Fibroblast of skin of left biceps (primary cell): ENCODE measurements around the gene IL20RB.
A peak's percentile ranks its signal among the peaks of the same experiment; 100 is the strongest.
"Not testable (repeated sequence)": the region's sequence is repeated elsewhere in the genome, so short reads cannot be mapped to it uniquely, and the experiment has no call there.

Source experiments
- DNase-seq, 2 experiments: peaks; one replicate each; pipeline ENCODE4 v3.0.0-alpha.2; 2013; ENCODE audit warnings: low read depth in 2 of 2

The IL20RB gene

DNA sequence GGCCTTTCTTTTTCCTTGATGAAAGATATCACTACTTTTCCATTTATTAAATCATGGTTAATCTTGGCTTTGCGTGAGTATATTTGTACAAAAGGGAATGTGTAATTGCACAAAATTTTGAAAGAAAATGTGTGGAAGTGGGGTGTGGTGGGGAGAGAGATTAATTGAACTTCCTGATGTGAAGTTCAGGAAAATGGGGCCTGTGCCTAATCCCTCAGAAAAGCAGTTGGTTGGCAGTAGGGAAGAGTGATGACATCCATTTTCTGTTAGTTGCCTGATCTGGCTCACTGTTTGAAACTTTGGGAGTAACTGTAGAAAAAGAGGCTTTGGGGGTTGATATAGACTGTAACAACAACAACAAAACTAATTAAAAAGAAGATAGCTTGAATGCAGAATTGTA lies 10.8 kb upstream of the IL20RB start:
- no peak for DNase-seq

DNA sequence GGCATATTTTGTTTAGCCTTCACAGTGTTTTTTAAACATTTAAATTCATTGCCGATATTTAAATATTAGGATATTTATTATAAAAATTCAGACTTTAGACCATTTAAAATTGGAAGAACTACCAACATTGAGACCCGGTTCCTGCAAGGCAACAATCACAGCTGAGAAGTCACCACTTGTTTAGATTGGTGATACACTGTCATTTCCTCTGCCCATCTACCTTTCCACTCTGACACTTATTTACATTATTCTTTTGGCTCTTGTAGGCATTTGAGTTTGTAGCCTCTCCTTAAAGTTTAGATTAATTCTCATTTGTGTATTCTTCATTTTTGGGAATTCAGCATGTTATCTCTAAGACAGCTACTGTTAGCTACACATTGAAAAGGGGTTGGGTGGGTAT lies 10.3 kb upstream of the IL20RB start:
- DNase-seq, result no peak

DNA sequence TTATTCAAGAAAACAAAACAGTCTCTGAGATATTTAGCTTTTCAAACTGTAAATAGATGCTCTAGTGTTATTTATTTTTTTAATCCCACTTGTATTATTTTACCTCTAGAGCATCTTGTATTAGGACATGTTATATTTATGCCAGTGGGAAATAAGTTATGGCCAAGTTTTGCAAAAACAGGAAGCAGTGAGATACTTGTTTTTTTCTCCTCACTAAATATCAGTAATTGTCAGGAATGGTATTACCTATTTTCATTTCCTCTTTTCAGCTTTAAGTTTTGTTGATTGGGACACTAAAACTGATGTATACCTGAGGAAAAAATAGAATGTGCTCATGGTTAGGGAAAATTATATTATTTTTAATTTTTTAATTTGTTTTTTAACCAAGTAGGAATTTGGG lies 8.6 kb upstream of the IL20RB start:
- DNase-seq, result no peak

DNA sequence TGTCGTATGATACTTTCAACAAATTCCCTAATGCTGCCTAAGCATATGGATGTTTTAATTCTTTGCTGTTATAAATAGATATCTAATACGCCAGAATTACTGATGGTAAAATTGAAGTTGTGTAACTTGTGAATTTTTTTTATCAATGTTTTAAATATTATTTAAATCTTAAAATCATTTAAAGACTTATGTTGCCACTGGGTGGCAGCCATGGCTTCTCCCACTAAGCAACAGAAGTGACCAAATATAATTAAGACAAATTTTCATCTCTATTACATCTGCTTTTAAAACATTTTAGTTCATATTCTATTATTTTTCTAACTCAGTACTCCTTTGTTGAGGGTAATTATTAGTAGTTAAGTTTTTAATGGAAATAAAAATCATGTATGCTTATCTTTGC lies 8.1 kb upstream of the IL20RB start:
- no peak for DNase-seq

DNA sequence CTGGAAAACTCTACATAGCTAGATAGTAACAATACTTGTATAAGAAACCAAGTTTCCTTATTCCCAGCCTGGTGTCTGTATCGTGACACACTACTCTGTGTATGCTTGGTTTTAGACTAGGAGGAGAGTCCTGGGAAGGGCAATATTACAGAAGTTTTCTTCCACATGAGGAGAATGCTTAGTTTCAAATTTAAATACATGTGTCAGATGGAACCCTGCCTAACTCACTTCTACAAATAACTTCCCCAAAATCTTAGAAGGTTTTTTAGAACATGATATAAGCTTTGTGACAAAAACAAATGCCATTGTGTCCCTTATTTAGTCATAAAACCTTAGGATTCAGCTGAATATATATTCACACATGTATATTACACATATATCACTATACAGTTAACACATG lies 7.2 kb upstream of the IL20RB start:
- DNase-seq, result no peak

DNA sequence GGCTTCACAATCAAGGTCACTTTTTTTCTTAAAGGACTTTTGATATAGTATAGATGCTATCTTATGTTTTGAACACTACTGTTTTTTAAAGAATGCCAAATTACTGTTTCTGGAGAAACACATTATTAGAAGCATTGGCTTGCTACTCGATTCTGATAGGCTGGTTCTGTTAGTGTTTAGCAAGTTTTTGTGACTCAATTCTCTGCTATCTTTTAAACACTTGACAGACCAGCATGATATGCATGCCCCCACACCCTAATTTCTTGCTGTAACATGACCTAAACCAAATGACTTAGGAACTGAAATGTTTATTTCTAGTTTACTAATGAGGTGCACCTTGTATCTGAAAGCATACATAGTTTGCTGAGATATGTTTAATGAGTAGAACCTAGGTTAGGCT lies 5.5 kb upstream of the IL20RB start:
- DNase-seq, result no peak

DNA sequence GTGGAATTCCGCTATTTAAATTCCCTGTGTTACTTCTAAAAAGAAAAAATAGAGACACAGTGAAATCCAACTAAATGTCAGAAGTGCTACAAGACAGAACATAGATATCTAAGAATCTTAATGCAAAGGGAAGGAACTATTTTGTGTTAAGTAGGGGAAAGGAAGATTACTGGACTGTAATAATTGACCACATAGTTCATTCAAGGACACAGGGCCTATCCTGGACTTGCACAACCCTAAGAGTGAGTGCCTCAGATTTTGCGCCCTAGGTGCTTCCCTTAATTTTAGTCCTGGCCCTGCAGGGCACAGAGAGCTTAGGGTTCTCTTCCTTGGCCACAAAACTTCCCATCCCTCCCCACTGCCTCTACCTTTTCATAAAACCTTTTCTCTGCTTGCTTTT lies 3.5 kb upstream of the IL20RB start:
- DNase-seq, result no peak

DNA sequence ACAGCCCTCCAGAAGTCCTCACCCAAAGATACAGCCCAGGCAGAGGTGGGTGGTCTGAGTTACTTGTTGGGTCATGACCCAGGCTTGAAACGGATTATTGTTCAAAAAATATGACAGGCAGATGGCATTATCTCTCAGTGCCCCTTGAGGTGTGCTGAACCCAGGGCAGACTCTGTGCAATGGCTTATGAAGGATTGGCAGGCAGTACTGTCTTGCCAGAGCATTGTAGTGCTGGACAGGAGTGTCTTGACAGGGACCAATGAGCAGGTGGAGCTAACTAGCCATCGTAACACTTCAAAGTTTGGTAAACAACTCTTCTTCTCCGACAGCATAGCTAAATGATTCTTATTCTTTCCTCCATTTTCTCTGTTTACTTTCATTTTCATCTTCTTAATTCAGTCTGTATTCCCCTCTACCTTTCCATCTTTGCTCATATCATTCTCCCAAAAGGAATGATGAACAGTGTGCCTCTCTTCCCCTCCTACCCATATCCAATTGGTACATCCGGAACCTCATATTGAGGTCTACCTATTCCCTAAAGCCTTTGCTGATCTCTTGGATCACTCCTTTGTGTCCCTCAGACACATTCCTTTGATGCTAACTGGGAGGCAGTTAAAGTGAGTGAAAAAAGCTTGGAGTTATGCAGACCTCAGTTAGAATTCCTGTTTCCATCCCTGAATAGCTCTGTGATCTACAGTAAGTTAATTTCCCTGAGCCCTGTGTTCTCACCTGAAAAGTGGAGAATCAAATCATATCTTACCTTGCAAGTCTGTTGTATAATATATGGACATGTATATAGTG lies 2.6 kb upstream of the IL20RB start:
- DNase-seq, result no peak

DNA sequence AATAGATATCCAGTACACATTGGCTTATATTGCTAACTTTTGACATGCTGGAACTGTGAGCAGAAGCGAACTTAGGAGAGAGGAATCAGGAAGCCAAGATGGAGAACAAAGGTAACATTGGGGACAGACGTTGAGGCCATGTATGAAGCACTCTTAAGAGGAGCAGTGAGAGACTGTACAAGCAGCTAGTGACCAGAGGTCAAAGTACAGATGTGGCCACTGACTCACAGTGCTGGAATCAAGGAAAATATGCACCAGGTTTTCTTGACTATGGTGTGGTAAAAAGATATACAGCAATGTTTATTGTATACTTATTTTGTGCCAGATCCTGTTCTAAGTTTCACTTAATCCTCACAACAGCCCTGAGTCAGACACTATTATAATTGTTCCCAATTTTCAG lies 2.0 kb upstream of the IL20RB start:
- DNase-seq, result peak in 1 of 2 experiments; percentile 37

DNA sequence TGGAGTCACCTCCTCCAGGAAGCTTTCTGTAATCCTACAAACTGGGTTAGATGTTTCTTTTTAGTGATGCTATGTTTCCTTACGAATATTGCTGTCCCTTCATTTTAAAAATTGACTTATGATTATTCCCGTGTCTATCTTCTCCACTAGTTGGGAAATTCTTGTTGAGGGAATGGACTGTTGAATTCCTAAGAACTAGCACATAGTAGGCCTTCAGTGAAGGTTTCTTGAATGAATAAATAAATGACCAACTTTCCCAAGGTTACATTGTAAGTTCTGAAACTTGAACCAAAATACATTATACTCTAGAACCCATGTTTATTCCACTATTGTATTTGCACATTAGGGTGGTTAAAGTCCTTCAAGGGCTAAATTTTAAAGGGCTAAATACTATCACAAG lies 812 bp upstream of the IL20RB start:
- no peak for DNase-seq

DNA sequence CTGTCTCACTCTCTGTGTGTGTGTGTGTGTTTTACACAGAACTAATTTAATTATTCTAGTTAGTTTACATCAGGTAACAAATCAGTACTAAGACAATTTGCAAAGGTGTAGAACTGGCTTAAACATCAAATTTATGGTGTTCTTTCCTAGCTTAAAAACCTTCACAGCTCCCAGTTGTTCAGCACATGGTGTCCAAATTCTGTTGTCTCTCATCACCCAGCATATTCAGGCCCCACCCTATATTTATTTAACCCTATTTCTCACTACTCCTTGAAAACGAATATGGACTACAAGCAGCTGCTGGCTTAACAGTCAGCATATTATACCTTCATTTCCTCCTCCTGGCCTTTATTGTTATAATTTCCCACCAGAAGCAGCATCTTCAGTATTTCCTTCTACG lies 1.2 kb downstream of the IL20RB start:
- DNase-seq, result no peak

DNA sequence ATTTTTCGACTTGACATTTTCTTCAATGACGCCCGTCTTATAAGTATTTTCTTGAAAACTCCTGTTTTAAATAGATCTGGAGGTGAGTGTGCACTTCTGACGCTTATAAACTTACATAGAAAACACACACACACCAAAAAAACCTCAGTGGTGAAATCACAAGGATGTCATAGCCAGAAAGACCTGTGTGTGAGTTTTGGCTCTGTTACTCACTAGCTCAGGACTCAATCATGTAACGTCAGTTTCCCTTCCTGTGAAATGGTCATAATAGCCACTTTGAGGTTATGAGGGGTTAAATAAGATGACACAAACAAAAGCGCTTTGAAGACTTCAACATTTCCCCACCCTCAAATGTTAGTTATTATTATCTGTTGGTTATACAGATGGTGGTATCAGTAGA lies 1.8 kb downstream of the IL20RB start:
- no peak for DNase-seq

DNA sequence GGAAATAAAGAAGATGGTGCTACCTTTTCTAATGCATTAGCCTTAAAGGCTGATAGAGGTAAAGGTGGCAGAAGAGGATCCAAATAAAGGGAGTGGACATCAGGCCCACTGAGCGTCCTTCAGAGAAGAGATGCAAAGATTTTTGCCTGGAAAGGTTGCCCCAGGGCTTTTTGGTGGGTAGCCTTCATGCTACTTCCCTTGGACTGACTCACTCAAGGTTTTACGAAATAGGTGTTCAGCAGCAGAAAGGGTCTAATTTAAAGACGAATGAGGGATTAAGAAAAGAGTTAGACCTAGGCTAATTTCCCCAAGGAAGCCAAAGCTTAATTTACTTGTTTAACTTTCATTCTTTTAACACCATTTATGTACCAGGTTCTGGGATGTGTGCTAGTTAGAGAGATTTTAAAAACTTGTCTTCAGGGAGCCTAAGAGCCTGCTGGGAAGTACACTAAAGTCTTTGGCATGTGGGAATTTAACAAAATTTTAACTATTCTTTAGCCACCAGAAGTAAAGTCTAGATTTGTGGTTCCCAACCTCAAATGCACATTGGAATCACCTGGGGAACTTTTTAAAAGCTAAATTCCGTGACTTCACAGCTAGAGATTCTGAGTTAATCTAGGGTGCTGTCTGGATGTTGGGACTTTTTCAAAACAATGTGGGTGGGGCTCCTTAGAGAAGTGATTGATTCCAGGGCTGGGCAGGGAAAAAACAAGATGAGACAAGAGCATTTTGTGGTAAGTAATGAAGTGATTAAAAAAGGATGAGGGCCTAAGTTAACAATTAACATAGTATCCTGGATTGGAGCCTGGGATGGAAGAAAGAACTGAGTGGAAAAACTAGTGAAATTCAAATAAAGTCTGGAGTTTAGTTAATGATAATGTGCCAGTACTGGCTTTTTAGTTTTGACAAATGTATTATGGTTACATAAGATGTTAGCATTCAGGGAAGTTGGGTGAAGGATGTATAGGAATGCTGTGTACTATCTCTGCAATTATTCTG lies 3.4 kb downstream of the IL20RB start:
- DNase-seq, result no peak

DNA sequence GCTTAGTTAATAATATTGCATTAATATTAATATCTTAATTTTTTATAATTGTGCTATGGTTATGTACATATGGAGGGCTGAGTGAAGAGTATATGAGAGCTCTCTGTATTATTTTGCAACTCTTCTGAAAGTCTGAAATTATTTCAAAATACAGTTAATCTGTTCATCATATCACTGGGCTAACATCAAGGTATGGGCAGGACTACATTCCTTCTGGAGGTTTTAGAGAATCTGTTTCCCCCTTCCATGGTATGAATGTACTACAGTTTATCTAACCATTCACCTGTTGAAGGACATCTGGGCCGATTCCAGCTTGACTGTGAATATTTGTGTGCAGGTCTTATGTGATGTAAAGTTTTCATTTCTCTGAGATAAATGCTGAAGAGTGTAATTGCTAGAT lies 5.1 kb downstream of the IL20RB start:
- DNase-seq, result no peak

DNA sequence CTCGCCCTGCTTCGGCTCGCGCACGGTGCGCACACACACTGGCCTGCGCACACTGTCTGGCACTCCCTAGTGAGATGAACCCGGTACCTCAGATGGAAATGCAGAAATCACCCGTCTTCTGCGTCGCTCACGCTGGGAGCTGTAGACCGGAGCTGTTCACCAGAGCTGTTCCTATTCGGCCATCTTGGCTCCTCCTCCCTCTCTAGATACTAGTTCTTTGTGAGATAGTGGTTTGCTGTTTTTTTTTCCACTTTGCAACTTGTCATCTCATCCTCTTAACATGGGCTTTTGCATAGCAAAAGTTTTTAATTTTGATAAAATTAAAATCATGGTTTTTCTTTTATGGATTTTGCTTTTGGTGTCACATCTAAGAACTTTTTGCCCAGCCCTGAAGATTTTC lies 11.8 kb downstream of the IL20RB start:
- not testable (repeated sequence) for DNase-seq

DNA sequence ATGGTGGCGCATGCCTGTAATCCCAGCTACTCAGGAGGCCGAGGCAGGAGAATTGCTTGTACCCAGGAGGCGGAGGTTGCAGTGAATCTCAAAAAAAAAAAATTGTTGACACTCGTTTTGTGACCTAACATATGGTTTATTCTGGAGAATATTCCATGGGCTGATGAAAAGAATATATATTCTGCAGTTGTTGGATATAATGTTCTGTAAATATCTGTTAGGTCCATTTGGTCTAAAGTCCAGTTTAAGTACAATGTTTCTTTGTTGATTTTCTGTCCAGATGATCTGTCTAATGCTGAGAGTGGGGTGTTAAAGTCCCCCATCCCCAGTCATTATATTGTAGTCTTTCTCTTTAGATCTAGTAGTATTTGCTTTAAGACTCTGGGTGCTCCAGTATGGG lies 15.6 kb downstream of the IL20RB start:
- DNase-seq, result no peak

DNA sequence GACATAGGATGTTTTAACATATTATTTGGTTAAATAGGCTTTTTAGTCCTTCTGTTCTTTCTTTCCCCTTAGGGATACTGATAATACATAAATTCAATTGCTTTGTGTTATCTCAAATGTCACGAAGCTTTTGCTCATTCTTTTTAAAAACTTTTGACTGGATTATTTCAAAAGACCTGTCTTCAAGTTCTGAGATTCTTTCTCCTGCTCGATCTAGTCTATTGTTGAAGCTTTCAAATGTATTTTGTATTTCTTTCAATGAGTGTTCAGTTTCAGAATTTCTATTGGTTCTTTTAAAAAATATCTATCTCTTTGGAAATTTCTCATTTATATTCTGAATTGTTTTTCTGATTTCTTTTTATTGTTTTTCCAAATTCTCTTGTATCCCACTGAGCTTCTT lies 16.9 kb downstream of the IL20RB start:
- DNase-seq, result no peak

DNA sequence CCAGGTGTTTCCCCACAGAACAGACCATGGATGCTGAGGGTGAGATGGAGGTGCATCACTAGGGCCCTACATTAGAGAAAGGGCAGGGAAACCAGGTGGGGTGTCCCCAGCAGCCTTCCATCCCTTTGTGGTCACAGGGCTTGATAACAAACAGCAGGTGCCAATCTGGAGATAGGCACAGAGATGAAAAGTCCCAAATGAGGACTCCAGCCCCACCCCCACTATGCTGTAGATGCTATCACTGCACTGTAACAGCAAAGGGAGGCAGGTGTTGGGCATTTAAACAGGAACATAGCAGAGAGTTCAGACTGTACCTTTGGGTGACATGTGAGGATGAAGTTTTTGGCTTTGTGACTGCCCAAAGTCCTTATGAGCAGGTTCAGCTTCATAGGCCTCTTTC lies 21.4 kb downstream of the IL20RB start:
- DNase-seq, result no peak

DNA sequence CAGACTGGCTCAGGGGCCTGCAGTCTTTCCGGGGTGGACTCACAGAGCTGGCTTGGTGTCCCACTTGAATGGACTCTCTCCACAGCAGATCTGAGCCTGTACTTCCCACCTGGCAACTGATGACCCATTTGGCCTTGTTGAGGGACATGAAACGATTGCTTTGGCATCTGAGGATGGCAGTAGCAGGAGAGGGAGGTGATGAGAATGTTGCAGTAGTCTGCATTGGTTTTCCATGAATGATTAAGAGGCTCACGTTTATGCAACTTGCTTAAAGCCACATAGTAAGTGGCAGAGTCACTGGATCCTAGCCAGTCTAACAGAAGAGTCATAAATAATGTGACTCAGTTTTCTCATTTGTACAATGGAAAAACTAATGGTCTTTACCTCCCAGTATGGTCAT lies 21.9 kb downstream of the IL20RB start:
- DNase-seq, result no peak

DNA sequence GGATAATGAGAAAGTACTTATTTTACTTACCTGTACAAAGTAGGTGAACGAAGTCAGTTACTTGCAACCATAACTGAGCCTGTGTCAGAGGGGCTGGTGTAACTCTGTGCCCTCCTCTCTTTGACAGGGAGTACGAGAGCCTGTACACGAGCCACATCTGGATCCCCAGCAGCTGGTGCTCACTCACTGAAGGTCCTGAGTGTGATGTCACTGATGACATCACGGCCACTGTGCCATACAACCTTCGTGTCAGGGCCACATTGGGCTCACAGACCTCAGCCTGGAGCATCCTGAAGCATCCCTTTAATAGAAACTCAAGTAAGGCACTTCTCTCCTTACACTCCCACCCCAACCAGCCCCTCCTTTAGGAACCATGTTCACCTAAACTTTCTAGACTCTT lies 24.2 kb downstream of the IL20RB start:
- DNase-seq, result no peak

DNA sequence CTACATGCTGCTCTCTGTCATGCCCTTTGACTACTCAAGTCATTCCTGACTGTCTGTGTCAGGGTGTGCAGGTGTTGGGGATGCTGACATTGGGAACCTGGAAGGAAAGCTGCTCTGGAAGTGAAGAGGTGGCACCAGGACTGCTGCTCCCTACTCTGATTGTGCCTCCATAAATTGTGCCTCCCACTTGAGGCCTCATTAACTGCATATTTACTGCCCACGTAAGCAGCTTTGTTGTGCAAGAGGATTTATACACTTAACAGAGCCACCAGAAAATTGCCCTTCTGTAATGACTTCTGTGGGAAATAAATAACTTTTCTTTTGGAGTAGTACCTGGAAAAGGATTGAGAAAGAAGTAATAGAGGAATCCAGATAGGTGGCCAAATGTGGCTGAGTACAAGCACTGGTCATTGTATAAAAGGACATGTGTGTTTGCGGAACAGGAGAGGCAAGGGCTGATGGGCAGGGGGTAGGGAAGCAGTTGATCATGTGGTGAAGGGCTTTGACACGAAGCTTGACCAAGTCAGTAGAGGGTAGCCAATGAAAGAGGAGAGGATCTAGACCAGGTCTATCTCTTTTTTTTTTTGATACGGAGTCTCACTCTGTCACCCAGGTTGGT lies 24.8 kb downstream of the IL20RB start:
- DNase-seq, result no peak

DNA sequence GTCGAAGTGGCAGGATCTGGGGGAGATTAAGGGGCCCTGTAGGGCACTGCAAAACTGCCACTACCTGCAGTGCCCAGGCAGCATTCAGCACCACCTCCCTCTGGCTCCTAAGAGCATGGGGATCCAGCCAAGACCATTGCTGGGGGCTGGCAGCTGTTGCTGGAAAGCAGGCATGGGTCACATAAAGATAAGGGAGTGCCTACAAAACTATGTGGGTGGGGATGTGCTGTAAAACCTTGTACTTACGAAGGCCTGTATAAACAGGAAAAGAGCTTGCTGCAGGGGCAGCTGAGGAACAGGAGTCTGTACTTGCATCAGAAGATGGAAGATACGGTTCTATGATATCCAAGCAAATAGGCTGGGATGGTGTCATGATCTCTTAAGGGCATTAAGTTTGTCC lies 27.1 kb downstream of the IL20RB start:
- DNase-seq, result no peak
